AG09309 (cell line): ENCODE measurements around the gene ANO10.
A peak's percentile ranks its signal among the peaks of the same experiment; 100 is the strongest.

ENCODE experiments used
- DNase-seq: peaks from one replicate; pipeline ENCODE4 v3.0.0-alpha.2; 2010; ENCODE audit warnings: low read depth
- H3K4me3 ChIP-seq: 2 replicates; pipeline ENCODE4 v1.5.1; 2011; ENCODE audit warnings: mild to moderate bottlenecking, low read depth, low read length, moderate library complexity; ENCODE audit not compliant: control insufficient read depth
- CTCF ChIP-seq: IDR thresholded peaks from 2 replicates; pipeline ENCODE4 v1.5.1; 2011; ENCODE audit warnings: mild to moderate bottlenecking, low read depth, low read length, inconsistent platforms; ENCODE audit not compliant: insufficient read depth, control insufficient read depth; ENCODE audit errors: missing control alignments

The ANO10 gene

GRCh38 chr3:43409506-43409905 is 212.3 kb downstream of the ANO10 start:
- no peak for DNase-seq
- TF ChIP-seq CTCF = no peak
- no peak overlapping the region for H3K4me3 ChIP-seq

GRCh38 chr3:43406643-43407023 is 215.2 kb downstream of the ANO10 start:
- DNase-seq = no peak
- no peak for TF ChIP-seq CTCF
- no peak overlapping the region for H3K4me3 ChIP-seq

- DNase-seq = peak; percentile 1
- H3K4me3 ChIP-seq = no peak overlapping the region
- TF ChIP-seq CTCF = no peak
Observed at GRCh38 chr3:43405888-43406642, 215.7 kb downstream of the ANO10 start.

GRCh38 chr3:43400781-43401730 is 220.8 kb downstream of the ANO10 start:
- DNase-seq = no peak
- no peak for TF ChIP-seq CTCF
- no peak overlapping the region for H3K4me3 ChIP-seq

GRCh38 chr3:43400167-43400566 is 221.6 kb downstream of the ANO10 start:
- TF ChIP-seq CTCF = no peak
- H3K4me3 ChIP-seq = no peak overlapping the region
- DNase-seq = no peak

- H3K4me3 ChIP-seq = no peak overlapping the region
- DNase-seq = no peak
- TF ChIP-seq CTCF = no peak
Observed at GRCh38 chr3:43399034-43399433, 222.8 kb downstream of the ANO10 start.
